H9 (cell line): ENCODE measurements around the gene LMF2. TPM values are rescaled to one million over a fixed set of nuclear protein-coding genes. Genes with fewer than 3 reads are reported as not detected.

Experiments used
- DNase-seq: peaks from one replicate; pipeline ENCODE4 v3.0.0-alpha.2; 2017
- H2AFZ ChIP-seq: one replicate; pipeline ENCODE4 v1.6.1; 2013; ENCODE audit warnings: mild to moderate bottlenecking, low read length, control low read depth, moderate library complexity
- H2AK5ac ChIP-seq: 2 replicates; pipeline ENCODE4 v1.6.1; 2013; ENCODE audit warnings: low read length, control low read depth, mixed read lengths; ENCODE audit not compliant: insufficient read length
- H2BK120ac ChIP-seq: one replicate; pipeline ENCODE4 v1.6.1; 2013; ENCODE audit warnings: low read depth, mild to moderate bottlenecking, low read length, control low read depth, inconsistent platforms; ENCODE audit not compliant: poor library complexity, severe bottlenecking
- H2BK12ac ChIP-seq: 2 replicates; pipeline ENCODE4 v1.6.1; 2013; ENCODE audit warnings: low read length, control low read depth, mixed read lengths, low read depth; ENCODE audit not compliant: insufficient read length
- H2BK15ac ChIP-seq: 2 replicates; pipeline ENCODE4 v1.6.1; 2013; ENCODE audit warnings: low read depth, low read length, control low read depth
- H2BK20ac ChIP-seq: one replicate; pipeline ENCODE4 v1.6.1; 2013; ENCODE audit warnings: low read depth, mild to moderate bottlenecking, low read length, control low read depth, inconsistent platforms; ENCODE audit not compliant: poor library complexity, severe bottlenecking
- H2BK5ac ChIP-seq: 2 replicates; pipeline ENCODE4 v1.6.1; 2013; ENCODE audit warnings: low read length, control low read depth, mixed read lengths; ENCODE audit not compliant: insufficient read length
- H3K14ac ChIP-seq: 2 replicates; pipeline ENCODE4 v1.6.1; 2013; ENCODE audit warnings: low read length, control low read depth; ENCODE audit not compliant: insufficient read depth
- H3K18ac ChIP-seq: 2 replicates; pipeline ENCODE4 v1.6.1; 2013; ENCODE audit warnings: low read depth, mild to moderate bottlenecking, mixed read lengths, low read length, control low read depth; ENCODE audit not compliant: insufficient read length
- H3K23ac ChIP-seq: 2 replicates; pipeline ENCODE4 v1.6.1; 2013; ENCODE audit warnings: low read length, control low read depth, mixed read lengths, low read depth; ENCODE audit not compliant: insufficient read length
- H3K23me2 ChIP-seq: 2 replicates; pipeline ENCODE4 v1.6.1; 2013; ENCODE audit warnings: low read depth, mild to moderate bottlenecking, mixed read lengths, low read length, control low read depth; ENCODE audit not compliant: insufficient read length, poor library complexity, severe bottlenecking
- H3K27ac ChIP-seq: 2 replicates; pipeline ENCODE4 v1.5.1; 2013; ENCODE audit warnings: low read length, control low read depth, mixed read lengths, low read depth; ENCODE audit not compliant: insufficient read length
- H3K27me3 ChIP-seq: 2 replicates; pipeline ENCODE4 v1.6.1; 2013; ENCODE audit warnings: low read length, control low read depth, inconsistent platforms; ENCODE audit not compliant: insufficient read depth
- H3K4ac ChIP-seq: 2 replicates; pipeline ENCODE4 v1.6.1; 2013; ENCODE audit warnings: low read depth, mild to moderate bottlenecking, control low read depth, inconsistent platforms, low read length, moderate library complexity
- H3K4me1 ChIP-seq: 2 replicates; pipeline ENCODE4 v1.6.1; 2013; ENCODE audit warnings: low read length, control low read depth, inconsistent platforms; ENCODE audit not compliant: insufficient read depth
- H3K4me2 ChIP-seq: 2 replicates; pipeline ENCODE4 v1.6.1; 2013; ENCODE audit warnings: low read length, control low read depth, mixed read lengths; ENCODE audit not compliant: insufficient read length, insufficient read depth
- H3K56ac ChIP-seq: 2 replicates; pipeline ENCODE4 v1.6.1; 2013; ENCODE audit warnings: low read depth, mild to moderate bottlenecking, mixed read lengths, low read length, control low read depth; ENCODE audit not compliant: insufficient read length
- H3K79me1 ChIP-seq: 2 replicates; pipeline ENCODE4 v1.6.1; 2013; ENCODE audit warnings: low read depth, mild to moderate bottlenecking, moderate library complexity, low read length, control low read depth, inconsistent platforms; ENCODE audit not compliant: insufficient read depth, poor library complexity, severe bottlenecking
- H3K79me2 ChIP-seq: 2 replicates; pipeline ENCODE4 v1.6.1; 2013; ENCODE audit warnings: low read length, control low read depth, inconsistent platforms; ENCODE audit not compliant: insufficient read depth
- H3K9ac ChIP-seq: 2 replicates; pipeline ENCODE4 v1.6.1; 2013; ENCODE audit warnings: low read length, control low read depth, mixed read lengths; ENCODE audit not compliant: insufficient read length; ENCODE audit errors: extremely low read depth
- H3K9me3 ChIP-seq: one replicate; pipeline ENCODE4 v1.6.1; 2013; ENCODE audit warnings: low read depth, low read length, inconsistent platforms; ENCODE audit not compliant: control insufficient read depth
- H3T11ph ChIP-seq: one replicate; pipeline ENCODE4 v1.6.1; 2013; ENCODE audit warnings: mild to moderate bottlenecking, low read length, control low read depth, inconsistent platforms
- H4K20me1 ChIP-seq: one replicate; pipeline ENCODE4 v1.6.1; 2013; ENCODE audit not compliant: control insufficient read depth, insufficient read length, insufficient read depth
- H4K5ac ChIP-seq: 2 replicates; pipeline ENCODE4 v1.6.1; 2013; ENCODE audit warnings: low read depth, mild to moderate bottlenecking, mixed read lengths, low read length, control low read depth; ENCODE audit not compliant: insufficient read length
- H4K8ac ChIP-seq: replicated peaks from 2 replicates; pipeline ENCODE4 v1.6.1; 2013; ENCODE audit warnings: low read length, control low read depth, mixed read lengths, low read depth; ENCODE audit not compliant: insufficient read length
- H4K91ac ChIP-seq: 2 replicates; pipeline ENCODE4 v1.6.1; 2013; ENCODE audit warnings: low read depth, mild to moderate bottlenecking, moderate library complexity, mixed read lengths, low read length, control low read depth; ENCODE audit not compliant: insufficient read length
- H3K27ac Mint-ChIP-seq, 3 experiments: 2 replicates in 2 of 3; 3 replicates in 1 of 3; pipeline ENCODE4 v1.8.0; 2020 to 2021; ENCODE audit warnings: mixed read lengths in 3 of 3, mild to moderate bottlenecking in 1 of 3, moderate library complexity in 1 of 3
- H3K27me3 Mint-ChIP-seq: 2 replicates; pipeline ENCODE4 v1.8.0; 2021; ENCODE audit warnings: low read depth, mild to moderate bottlenecking, moderate library complexity, mixed read lengths
- H3K36me3 Mint-ChIP-seq, 3 experiments: 2 replicates in 2 of 3; 3 replicates in 1 of 3; pipeline ENCODE4 v1.8.0; 2020 to 2021; ENCODE audit warnings: low read depth in 3 of 3, mixed read lengths in 3 of 3; ENCODE audit not compliant: insufficient read depth in 1 of 3
- H3K4me1 Mint-ChIP-seq, 2 experiments: 2 replicates each; pipeline ENCODE4 v1.8.0; 2020; ENCODE audit warnings: mixed read lengths in 2 of 2
- H3K4me3 Mint-ChIP-seq, 2 experiments: 2 replicates in 1 of 2; 3 replicates in 1 of 2; pipeline ENCODE4 v1.8.0; 2020 to 2021; ENCODE audit warnings: mild to moderate bottlenecking in 2 of 2, mixed read lengths in 2 of 2, moderate library complexity in 1 of 2
- H3K9me3 Mint-ChIP-seq, 2 experiments: 2 replicates in 1 of 2; 3 replicates in 1 of 2; pipeline ENCODE4 v1.8.0; 2020; ENCODE audit warnings: mild to moderate bottlenecking in 2 of 2, mixed read lengths in 2 of 2, moderate library complexity in 1 of 2
- WGBS: extraction: QIAGEN DNeasy Blood & Tissue Kit; methylation state at CpG from one replicate; pipeline ENCODE4 v1.1.7; 2013; ENCODE audit warnings: missing lambda C conversion rate, low lambda C conversion rate, mixed read lengths; ENCODE audit not compliant: insufficient read length; ENCODE audit errors: extremely low coverage; 5-methylcytosine and 5-hydroxymethylcytosine counted together
- total RNA-seq: library from RNA; stranded (reverse); gene quantifications from 2 replicates; pipeline ENCODE4 v1.2.1, GENCODE V29; 2021
- TF ChIP-seq, protein P1 (sequence below): fragments of 200-600 bp; sonication (generic); conservative IDR thresholded peaks from 3 replicates; pipeline ENCODE4 v1.8.0; 2021; ENCODE audit warnings: antibody characterized with exemption, mild to moderate bottlenecking

Gene LMF2
- total RNA-seq, 1 experiment from 2014 or later: 43.6 TPM

DNA sequence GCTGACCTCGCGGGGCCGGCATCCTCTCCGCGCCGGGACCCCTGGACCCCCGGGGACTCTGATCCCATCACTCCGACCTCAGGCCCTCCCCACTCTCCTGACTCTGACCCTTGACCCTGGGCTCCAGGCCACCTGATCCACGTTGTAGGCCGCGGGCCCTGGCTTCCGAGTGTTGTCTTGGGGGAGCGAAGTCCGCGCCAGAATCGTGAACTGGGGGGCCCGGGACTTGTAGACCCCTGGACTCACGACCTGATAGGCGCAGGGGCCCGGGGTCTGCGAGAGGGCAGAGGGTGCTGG is 23.0 kb upstream of the LMF2 start:
- no peak overlapping the region for H4K91ac ChIP-seq
- H2BK5ac ChIP-seq: no peak overlapping the region
- H3K4ac ChIP-seq: no peak overlapping the region
- H2BK120ac ChIP-seq: no peak overlapping the region
- H4K5ac ChIP-seq: no peak overlapping the region
- H2AFZ ChIP-seq: no peak overlapping the region
- H3K27ac ChIP-seq: no peak overlapping the region
- H3K23me2 ChIP-seq: peaks cover 18% of the 10 kb centered on the region
- H3K9me3 Mint-ChIP-seq: no peaks in the 10 kb centered on the region; a peak in 1 of 5 replicates
- H3K36me3 Mint-ChIP-seq: no peaks in the 10 kb centered on the region; a peak in 1 of 7 replicates
- no peak overlapping the region for H2AK5ac ChIP-seq
- H2BK15ac ChIP-seq: no peak overlapping the region
- H3T11ph ChIP-seq: no peak overlapping the region
- no peaks in the 10 kb centered on the region for H3K79me1 ChIP-seq
- no peak overlapping the region for H4K8ac ChIP-seq
- H3K4me1 ChIP-seq: no peaks in the 10 kb centered on the region
- H3K18ac ChIP-seq: no peak overlapping the region
- H3K79me2 ChIP-seq: no peaks in the 10 kb centered on the region
- TF ChIP-seq, protein P1, sequence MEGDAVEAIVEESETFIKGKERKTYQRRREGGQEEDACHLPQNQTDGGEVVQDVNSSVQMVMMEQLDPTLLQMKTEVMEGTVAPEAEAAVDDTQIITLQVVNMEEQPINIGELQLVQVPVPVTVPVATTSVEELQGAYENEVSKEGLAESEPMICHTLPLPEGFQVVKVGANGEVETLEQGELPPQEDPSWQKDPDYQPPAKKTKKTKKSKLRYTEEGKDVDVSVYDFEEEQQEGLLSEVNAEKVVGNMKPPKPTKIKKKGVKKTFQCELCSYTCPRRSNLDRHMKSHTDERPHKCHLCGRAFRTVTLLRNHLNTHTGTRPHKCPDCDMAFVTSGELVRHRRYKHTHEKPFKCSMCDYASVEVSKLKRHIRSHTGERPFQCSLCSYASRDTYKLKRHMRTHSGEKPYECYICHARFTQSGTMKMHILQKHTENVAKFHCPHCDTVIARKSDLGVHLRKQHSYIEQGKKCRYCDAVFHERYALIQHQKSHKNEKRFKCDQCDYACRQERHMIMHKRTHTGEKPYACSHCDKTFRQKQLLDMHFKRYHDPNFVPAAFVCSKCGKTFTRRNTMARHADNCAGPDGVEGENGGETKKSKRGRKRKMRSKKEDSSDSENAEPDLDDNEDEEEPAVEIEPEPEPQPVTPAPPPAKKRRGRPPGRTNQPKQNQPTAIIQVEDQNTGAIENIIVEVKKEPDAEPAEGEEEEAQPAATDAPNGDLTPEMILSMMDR: no peak
- no peak for DNase-seq
- H3K4me1 Mint-ChIP-seq: peaks cover 15 to 20% of the 10 kb centered on the region in 2 experiments
- WGBS: no CpG with 5 or more reads among the region's 21 CpGs
- H3K9me3 ChIP-seq: no peaks in the 10 kb centered on the region
- peaks cover 75% of the 10 kb centered on the region for H3K27me3 Mint-ChIP-seq
- H3K4me3 Mint-ChIP-seq: peak overlapping the region; percentile 56 to 77
- H3K27me3 ChIP-seq: peaks cover 37% of the 10 kb centered on the region; the same call in 1 of the 2 replicates
- H4K20me1 ChIP-seq: no peaks in the 10 kb centered on the region
- H2BK20ac ChIP-seq: no peak overlapping the region
- H2BK12ac ChIP-seq: no peak overlapping the region
- 0 out of 2 replicates have a peak overlapping the region, but pooled peaks have one; percentile 77 for H3K14ac ChIP-seq
- no peak overlapping the region for H3K27ac Mint-ChIP-seq
- no peak overlapping the region for H3K56ac ChIP-seq
- no peak overlapping the region for H3K9ac ChIP-seq
- H3K4me2 ChIP-seq: peak overlapping the region; percentile 34
- no peak overlapping the region for H3K23ac ChIP-seq
